HT-29 (cell line): Measurements from ENCODE around the gene LIME1. TPM values are rescaled to one million over a fixed set of nuclear protein-coding genes. Genes with fewer than 3 reads are reported as not detected.
A peak's percentile ranks its signal among the peaks of the same experiment; 100 is the strongest.

ENCODE experiments used
- DNase-seq: peaks from one replicate; pipeline ENCODE4 v3.0.0-alpha.2; 2015; ENCODE audit warnings: low spot score
- total RNA-seq: library from RNA; depleted of rRNA; stranded (reverse); fragments of >200 nt; shearing (Covaris generic); gene quantifications from 2 replicates; pipeline ENCODE4 v1.2.3, GENCODE V29; 2014

Gene LIME1
- total RNA-seq, 1 experiment from 2014 or later = 267 TPM

GRCh38 chr20:63696628-63697356 is 39.7 kb upstream of the LIME1 start, which contains the start of gene TNFRSF6B:
TSS of gene TNFRSF6B (plus strand) at chr20:63696652. CDS start at chr20:63696768, 116 bp downstream.
- DNase-seq = no peak

GRCh38 chr20:63697357-63697867 is 39.1 kb upstream of the LIME1 start:
- no peak for DNase-seq

GRCh38 chr20:63697868-63698545 is 38.5 kb upstream of the LIME1 start:
- DNase-seq = no peak

GRCh38 chr20:63698739-63699465 is 37.6 kb upstream of the LIME1 start:
- DNase-seq = peak; percentile 62

GRCh38 chr20:63699466-63700198 is 36.8 kb upstream of the LIME1 start:
- no peak for DNase-seq

GRCh38 chr20:63700199-63701050 is 36.0 kb upstream of the LIME1 start:
- no peak for DNase-seq

GRCh38 chr20:63701051-63701328 is 35.5 kb upstream of the LIME1 start:
- DNase-seq = no peak

GRCh38 chr20:63701329-63702035 is 35.0 kb upstream of the LIME1 start:
- no peak for DNase-seq

- no peak for DNase-seq
Measured at GRCh38 chr20:63702036-63702665, 34.3 kb upstream of the LIME1 start.

- DNase-seq = no peak
Measured at GRCh38 chr20:63702751-63703470, 33.6 kb upstream of the LIME1 start.

GRCh38 chr20:63703471-63703975 is 32.9 kb upstream of the LIME1 start:
- DNase-seq = no peak

GRCh38 chr20:63703976-63704748 is 32.3 kb upstream of the LIME1 start:
- no peak for DNase-seq

- no peak for DNase-seq
Measured at GRCh38 chr20:63704749-63705117, 31.7 kb upstream of the LIME1 start.

GRCh38 chr20:63705232-63706026 is 31.0 kb upstream of the LIME1 start:
- DNase-seq = no peak

- no peak for DNase-seq
Measured at GRCh38 chr20:63706027-63706695, 30.3 kb upstream of the LIME1 start.

- DNase-seq = peak; percentile 86
Measured at GRCh38 chr20:63706852-63707557, 29.5 kb upstream of the LIME1 start.
